Measurements from ENCODE around the gene BCAS4. TPM values are rescaled to one million over a fixed set of nuclear protein-coding genes. Genes with fewer than 3 reads are reported as not detected.
A peak's percentile ranks its signal among the peaks of the same experiment; 100 is the strongest.

The BCAS4 gene
- total RNA-seq, 4 donors from 2014 or later: 0.66 to 91.6 (median 1.9) TPM

DNA sequence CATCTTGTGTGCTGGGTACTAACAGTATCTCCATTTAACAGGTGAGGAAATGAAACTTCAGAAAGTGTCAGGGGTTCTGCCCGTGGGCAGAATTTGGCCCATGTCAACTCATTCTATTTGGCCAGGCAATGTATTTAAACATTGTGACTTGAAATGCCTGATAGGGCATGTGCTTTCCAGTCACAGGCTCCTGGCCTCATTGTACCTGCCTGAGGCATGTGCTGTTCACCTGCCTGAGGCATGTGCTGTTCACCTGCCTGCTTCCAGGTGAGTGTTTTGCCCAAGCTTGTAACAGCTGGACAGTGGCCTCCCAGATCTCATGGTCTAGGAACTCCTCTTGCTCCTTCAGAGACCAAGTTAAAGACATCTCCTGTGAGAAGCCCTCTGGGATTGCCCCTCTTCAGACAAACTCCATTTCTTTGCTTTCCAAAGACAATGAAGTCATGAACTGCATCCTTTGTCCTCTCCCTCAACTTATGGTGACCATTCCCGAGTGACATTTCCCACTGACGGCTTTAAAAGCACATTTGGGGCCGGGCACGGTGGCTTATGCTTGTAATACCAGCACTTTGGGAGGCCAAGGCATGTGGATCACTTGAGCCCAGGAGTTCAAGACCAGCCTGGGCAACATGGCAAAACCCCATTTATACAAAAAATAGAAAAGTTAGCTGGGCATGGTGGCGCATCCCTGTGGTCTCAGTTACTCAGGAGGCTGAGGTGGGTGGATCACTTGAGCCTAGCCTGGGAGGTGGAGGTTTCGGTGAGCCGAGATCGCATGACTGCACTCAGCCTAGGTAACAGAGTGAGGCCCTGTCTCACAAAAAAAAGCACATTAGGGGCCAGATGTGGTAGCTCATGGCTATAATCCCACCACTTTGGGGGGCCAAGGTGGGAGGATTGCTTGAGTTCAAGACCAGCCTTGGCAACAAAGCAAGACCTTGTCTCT, 48.7 kb downstream of the BCAS4 start:
- H3K36me3 ChIP-seq: no peaks in the 10 kb centered on the region
- DNase-seq: no peak
- no peaks in the 10 kb centered on the region for H3K27me3 ChIP-seq
- peak overlapping the region in 1 of 4 donors; percentile 21 for H3K27ac ChIP-seq
- TF ChIP-seq, protein P1, sequence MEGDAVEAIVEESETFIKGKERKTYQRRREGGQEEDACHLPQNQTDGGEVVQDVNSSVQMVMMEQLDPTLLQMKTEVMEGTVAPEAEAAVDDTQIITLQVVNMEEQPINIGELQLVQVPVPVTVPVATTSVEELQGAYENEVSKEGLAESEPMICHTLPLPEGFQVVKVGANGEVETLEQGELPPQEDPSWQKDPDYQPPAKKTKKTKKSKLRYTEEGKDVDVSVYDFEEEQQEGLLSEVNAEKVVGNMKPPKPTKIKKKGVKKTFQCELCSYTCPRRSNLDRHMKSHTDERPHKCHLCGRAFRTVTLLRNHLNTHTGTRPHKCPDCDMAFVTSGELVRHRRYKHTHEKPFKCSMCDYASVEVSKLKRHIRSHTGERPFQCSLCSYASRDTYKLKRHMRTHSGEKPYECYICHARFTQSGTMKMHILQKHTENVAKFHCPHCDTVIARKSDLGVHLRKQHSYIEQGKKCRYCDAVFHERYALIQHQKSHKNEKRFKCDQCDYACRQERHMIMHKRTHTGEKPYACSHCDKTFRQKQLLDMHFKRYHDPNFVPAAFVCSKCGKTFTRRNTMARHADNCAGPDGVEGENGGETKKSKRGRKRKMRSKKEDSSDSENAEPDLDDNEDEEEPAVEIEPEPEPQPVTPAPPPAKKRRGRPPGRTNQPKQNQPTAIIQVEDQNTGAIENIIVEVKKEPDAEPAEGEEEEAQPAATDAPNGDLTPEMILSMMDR (IDR thresholded peaks at IDR 0.05): no peak
- no peak for TF ChIP-seq POLR2A (IDR thresholded peaks at IDR 0.05)
- H3K9me3 ChIP-seq: no peaks in the 10 kb centered on the region
- peaks cover 0 to 12% (median 3%) of the 10 kb centered on the region in 4 donors for H3K4me1 ChIP-seq
- no peak overlapping the region for H3K4me3 ChIP-seq

DNA sequence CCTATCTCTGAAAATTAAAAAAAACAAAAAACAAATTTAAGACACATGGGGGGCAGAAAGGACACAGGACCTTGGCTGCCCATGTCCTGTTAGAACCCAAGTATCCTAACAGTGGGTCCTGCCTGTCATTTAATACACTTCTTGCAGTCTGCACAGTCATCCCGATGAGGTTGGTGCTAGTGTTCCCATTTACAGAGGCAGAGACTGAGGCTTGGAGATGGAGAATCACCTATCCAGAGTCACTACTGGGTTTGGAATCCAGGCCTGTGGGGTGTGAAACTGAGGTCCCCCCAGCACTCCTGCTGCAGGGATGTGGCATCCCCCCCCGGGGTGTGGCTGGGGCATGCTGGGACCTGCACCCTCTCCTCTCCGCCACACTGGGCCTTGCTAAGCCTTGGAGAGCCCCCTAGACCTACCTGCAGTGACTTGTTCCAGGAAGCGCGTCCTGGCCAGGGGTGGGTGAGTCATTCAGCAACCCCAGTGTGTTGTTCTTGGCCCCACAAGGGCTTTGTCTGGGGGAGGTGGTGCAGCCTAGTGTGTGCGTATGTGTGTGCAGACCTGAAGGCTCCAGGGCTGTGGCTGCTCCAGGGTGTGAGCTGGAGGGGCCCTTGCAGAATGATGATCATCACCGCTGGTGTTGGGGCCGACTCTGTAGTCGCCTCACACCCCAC, 49.7 kb downstream of the BCAS4 start:
- H3K27ac ChIP-seq: peak overlapping the region in 1 of 4 donors; percentile 21
- no peak for TF ChIP-seq POLR2A (IDR thresholded peaks at IDR 0.05)
- TF ChIP-seq, protein P1 (IDR thresholded peaks at IDR 0.05): no peak
- peaks cover 0 to 12% (median 7%) of the 10 kb centered on the region in 4 donors for H3K4me1 ChIP-seq
- no peaks in the 10 kb centered on the region for H3K9me3 ChIP-seq
- no peaks in the 10 kb centered on the region for H3K27me3 ChIP-seq
- no peak overlapping the region for H3K4me3 ChIP-seq
- no peaks in the 10 kb centered on the region for H3K36me3 ChIP-seq
- peak in 1 of 3 donors; percentile 34 for DNase-seq

- no peak for DNase-seq
Observed at GRCh38 chr20:50845566-50846215, 50.8 kb downstream of the BCAS4 start.

GRCh38 chr20:50848341-50848808, 53.5 kb downstream of the BCAS4 start:
- no peak for TF ChIP-seq POLR2A (IDR thresholded peaks at IDR 0.05)
- TF ChIP-seq, protein P1 (IDR thresholded peaks at IDR 0.05): no peak
- Histone ChIP-seq H3K27me3 (no peaks in the 10 kb centered on the region), H3K4me3 (no peak overlapping the region), H3K36me3 (no peaks in the 10 kb centered on the region), H3K9me3 (no peaks in the 10 kb centered on the region), H3K27ac (peak overlapping the region in 1 of 4 donors; percentile 62), H3K4me1 (peaks cover 0 to 12% (median 7%) of the 10 kb centered on the region in 4 donors)
- peak in 1 of 3 donors; percentile 27 for DNase-seq

More at GRCh38 chr20:50845566-50846215, 50.8 kb downstream of the BCAS4 start:
- TF ChIP-seq, protein P1 (IDR thresholded peaks at IDR 0.05): no peak
- no peak for TF ChIP-seq POLR2A (IDR thresholded peaks at IDR 0.05)
- no peak overlapping the region for H3K27ac ChIP-seq
- no peaks in the 10 kb centered on the region for H3K9me3 ChIP-seq
- peaks cover 0 to 12% (median 7%) of the 10 kb centered on the region in 4 donors for H3K4me1 ChIP-seq
- no peak overlapping the region for H3K4me3 ChIP-seq
- H3K27me3 ChIP-seq: no peaks in the 10 kb centered on the region
- no peaks in the 10 kb centered on the region for H3K36me3 ChIP-seq
